DND-41 (cell line): Measurements from ENCODE around the gene GTF2A1.

Source experiments
- EZH2 ChIP-seq: IDR thresholded peaks from 3 replicates; pipeline ENCODE4 v1.6.1; 2012; ENCODE audit warnings: borderline replicate concordance, low read depth, mild to moderate bottlenecking, moderate library complexity, low read length, inconsistent platforms; ENCODE audit not compliant: severe bottlenecking
- TF ChIP-seq, protein P1 (sequence below): IDR thresholded peaks from 2 replicates; pipeline ENCODE4 v1.5.1; 2012; ENCODE audit warnings: borderline replicate concordance, low read length, moderate library complexity, mild to moderate bottlenecking; ENCODE audit not compliant: poor library complexity, severe bottlenecking; ENCODE audit errors: extremely low read depth

DNA sequence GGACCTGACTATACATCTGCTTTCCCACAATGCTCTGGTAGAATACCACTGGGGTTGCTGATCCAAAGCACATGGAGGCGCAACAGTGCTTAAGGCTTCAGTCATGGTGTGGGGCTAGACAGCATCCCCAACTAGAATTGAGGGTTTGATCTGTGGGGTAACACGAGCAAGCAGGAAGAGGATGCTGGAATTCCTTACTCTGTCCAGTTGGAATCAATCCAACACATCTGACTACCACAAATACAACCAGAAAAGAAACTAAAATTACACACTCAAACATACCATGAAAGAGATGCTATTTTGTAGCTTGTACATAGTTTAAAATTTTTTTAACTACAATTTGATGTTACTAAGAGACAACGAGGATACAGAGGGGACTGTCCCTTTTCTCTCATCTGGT, 40.4 kb upstream of the GTF2A1 start:
- TF ChIP-seq EZH2, result no peak
- TF ChIP-seq, protein P1, sequence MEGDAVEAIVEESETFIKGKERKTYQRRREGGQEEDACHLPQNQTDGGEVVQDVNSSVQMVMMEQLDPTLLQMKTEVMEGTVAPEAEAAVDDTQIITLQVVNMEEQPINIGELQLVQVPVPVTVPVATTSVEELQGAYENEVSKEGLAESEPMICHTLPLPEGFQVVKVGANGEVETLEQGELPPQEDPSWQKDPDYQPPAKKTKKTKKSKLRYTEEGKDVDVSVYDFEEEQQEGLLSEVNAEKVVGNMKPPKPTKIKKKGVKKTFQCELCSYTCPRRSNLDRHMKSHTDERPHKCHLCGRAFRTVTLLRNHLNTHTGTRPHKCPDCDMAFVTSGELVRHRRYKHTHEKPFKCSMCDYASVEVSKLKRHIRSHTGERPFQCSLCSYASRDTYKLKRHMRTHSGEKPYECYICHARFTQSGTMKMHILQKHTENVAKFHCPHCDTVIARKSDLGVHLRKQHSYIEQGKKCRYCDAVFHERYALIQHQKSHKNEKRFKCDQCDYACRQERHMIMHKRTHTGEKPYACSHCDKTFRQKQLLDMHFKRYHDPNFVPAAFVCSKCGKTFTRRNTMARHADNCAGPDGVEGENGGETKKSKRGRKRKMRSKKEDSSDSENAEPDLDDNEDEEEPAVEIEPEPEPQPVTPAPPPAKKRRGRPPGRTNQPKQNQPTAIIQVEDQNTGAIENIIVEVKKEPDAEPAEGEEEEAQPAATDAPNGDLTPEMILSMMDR, result no peak
